Stimulated activated CD4-positive, alpha-beta T cell treated with anti-CD3 and anti-CD28 coated beads, Interleukin-1b, Interleukin-23, amount 100 ng/mL, for 24 hours (primary cell): ENCODE data around the gene WDR5.

Source experiments
- DNase-seq, 4 experiments: peaks; one replicate each; pipeline ENCODE4 v3.0.0-alpha.2; 2020; ENCODE audit warnings: low read depth in 4 of 4, low spot score in 1 of 4

Gene WDR5

DNA sequence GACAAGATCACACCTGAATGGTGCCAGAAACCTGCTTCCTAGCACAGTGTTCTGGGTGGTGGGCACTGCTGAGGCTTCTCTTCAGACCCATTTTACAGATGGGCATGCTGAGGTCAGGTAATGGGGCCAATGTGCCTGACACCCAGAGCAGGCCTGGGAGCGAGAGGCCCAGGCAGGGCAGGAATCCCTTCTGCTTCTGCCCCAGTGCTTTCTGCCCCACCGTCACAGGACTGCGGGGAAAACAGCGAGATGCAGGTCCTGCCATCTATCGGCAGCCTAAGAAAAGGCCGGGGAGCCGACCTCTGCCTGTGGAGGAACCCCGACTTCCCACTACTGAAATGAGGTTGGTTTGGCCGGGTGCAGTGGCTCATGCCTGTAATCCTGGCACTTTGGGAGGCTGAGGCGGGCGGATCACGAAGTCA lies 51.2 kb downstream of the WDR5 start:
- DNase-seq: no peak

DNA sequence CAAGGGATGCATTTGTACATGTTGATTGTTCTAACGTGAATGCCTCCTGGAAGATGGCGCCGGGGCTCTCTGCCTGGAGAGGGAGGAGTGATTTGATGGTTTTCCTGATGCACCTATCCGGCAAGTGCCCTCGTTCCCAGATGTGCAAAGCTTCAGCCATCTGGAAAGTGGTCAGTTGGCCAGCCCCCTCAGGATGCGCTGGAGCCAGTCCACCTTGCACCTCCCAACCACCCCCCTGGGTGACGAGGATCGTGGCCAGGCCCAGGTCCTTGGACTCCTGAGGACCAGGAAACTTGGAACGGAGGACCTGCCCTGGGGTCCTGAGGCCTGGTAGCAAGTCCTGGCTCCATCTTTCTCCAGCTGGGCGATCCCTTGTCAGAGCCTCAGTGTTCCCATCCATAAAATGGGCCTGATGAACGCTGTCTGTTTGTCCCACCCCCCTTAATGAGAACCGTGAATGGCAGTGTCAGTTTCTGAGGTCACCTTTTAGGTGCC lies 52.1 kb downstream of the WDR5 start:
- no peak for DNase-seq

DNA sequence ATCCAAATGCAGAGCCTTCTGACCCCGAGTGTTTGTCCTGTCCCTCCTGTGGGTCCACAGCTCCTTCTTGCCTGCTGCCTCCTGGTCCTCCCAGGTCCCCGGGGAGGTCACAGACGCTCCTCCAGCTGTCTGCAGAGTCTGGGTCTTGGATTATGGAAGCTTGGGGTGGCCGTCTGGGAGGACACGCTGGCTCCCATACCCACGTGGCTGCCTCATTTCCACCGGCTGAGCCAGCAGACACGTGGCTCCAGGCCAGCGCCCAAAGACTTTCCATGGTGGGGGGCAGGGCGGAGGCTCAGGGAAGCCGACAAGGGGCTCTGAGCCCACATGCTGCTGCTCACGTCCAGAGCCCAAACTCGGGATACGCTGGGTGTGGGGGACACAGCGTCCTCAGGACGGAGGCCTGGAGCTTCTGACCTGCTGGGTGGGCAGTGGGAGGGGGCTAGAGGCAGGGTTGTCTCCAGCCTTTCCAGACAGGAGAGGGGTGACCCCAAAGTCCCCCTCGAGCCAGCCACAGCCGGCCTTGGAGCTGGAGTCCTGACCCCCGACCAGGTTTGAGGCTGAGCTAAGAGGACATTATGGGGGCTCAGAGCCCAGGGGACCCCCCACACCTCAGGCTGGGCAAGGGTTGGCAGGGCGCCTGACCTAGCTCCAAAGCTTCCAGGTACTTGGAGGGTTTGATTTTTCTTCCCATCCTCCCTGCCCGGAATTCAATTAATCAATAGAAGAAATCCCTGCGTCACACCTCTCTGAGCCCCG lies 52.7 kb downstream of the WDR5 start:
- DNase-seq: no peak

DNA sequence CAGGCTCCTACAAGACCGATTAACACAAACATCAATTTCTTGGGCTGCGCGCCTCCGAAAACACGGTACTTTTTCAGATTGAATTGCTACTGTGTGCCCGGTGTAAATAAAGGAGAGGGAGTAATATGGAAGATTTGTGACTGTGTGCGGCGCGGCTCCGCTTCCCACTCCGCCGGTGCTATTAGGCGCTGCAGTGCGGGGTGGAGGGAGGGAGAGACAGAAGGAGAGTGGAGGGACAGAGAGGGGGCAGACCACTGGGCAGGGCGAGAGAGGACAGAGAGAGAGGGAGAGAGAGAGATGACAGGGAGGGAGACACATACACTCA lies 53.2 kb downstream of the WDR5 start:
- no peak for DNase-seq

DNA sequence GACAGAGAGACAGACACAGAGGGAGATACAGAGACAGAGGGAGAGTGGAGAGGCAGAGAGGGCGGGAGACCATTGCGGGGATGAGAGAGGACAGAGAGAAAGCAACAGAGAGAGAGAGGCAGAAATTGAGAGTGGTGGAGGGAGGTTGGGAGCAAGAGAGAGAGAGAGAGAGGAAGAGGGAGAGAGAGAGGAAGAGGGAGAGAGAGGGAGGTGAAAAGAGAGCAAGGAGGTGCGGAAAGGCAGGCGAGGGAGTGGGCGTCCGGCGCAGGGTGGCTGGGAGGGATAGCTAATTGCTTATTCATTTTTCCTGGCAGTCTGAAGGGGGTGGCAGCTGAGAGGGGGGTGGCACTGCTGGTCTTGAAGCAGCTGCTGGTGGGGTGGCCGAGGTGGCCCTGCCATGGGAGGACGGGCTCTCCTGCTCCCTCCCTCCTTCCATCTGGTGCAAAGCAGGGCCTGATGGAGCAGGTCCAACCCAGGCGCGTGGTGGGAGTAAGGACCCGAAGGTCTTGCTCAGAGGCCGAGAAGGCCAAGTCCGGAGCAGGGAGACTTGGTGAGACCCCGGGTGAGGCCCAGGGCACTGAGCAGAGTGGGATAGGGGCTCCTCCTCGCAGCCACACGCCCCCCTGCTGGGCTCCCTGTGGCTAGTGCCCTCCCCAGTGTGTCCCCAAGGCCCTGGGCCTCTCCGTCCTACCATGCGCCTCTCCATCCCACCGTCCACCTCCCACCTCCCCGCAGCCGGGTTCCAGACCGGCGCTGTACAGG lies 53.8 kb downstream of the WDR5 start:
- no peak for DNase-seq

DNA sequence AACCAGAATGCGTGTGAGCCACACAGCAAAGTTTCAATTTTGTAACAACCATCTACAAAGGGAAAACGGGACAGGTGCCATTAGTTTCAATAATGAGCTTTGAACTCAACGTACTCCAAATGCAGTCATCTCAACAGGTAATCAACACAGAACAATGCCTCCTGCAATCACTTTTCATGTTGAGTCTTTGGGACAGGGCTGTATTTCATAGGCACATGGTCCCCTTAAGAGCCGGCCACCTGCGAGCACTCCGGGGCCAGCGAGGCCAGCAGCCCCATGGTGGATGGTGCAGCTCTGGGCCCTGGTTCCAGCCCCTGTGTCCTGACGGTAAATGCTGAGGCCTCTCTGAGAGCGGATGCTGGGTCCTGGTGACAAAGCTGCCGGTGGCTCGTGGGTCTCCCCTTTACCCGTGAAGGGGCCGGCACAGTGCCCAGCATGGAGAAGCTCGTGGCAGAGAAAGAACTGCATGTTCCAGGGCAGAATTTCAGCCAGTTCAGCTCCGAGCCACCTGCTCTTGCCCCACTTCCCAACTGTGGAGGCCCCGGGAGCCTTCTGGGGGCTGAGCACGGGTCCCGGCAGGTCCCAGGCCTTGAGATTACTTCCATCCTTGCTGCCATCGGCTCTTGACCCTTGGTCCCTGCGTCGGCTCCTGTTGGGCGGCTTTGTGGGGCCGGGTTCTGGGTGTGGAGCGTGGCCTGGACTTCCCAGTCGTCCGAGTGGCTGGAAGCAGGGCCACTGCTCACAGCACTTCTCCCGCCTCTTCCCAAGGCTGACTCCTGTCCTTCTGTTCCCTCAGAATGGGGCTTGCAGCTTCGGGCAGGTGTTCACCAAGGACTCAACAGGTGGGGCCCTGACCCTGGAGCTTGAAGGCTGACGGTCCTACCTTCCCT lies 54.6 kb downstream of the WDR5 start:
- no peak for DNase-seq

DNA sequence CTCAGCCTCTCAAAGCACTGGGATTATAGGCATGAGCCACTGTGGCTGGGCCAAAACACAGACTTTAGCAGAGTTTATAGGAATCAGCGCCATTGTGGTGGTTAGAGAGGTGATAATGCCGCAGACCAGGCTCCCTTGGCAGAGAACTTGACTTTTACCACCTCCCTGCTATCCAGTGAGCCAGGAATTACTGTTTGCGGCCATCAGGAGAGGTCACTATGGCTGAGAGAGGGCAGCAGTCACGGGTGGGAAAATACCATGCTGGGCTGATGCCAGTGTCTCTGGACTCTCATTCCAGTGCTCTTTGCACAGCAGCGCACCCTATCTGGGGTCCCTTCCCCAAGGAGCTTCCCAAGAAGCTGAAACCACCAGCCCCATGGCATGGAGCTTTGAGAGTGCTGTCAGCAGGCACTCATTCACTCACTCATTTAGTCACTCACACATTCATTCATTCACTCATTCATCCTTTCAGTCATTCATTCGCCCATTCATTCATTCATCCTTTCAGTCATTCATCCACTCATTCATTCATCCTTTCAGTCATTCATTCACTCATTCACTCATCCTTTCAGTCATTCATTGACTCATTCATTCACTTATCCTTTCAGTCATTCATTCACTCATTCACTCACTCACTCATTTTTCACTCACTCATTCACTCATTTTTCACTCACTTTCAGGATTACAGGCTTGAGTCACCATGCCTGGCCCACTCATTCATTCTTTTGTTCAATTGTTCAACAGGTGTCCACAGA lies 55.8 kb downstream of the WDR5 start:
- no peak for DNase-seq

DNA sequence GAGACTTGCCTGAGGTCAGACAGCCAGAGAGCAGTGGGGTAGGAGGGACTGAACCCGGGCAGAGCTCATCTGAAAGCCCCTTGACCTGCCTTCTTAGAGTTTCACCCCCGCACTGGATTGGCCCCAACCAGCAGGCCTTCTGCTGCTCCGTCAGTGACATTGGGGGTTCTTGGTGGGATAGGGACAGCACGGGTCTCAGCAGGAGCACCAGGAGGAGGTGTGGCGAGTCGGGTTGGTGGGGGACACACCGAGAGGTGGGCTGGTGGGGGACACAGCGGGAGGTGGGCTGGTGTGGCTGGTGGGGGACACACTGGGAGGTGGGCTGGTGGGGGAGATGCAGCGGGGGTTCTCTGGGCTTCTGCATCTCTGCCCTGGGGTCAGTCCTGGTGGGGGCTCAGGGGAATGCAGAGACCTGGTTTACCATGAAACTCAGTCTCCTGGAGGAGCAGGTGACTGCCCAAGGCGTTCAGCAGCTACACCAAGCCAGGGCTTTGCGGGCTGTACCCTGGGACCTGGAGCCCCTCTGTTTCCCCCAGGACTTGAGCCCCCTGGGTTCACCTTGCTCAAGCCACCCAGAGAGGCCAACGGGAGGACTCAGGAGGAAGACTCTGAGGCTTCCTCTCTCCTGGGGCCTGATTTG lies 56.5 kb downstream of the WDR5 start:
- no peak for DNase-seq

DNA sequence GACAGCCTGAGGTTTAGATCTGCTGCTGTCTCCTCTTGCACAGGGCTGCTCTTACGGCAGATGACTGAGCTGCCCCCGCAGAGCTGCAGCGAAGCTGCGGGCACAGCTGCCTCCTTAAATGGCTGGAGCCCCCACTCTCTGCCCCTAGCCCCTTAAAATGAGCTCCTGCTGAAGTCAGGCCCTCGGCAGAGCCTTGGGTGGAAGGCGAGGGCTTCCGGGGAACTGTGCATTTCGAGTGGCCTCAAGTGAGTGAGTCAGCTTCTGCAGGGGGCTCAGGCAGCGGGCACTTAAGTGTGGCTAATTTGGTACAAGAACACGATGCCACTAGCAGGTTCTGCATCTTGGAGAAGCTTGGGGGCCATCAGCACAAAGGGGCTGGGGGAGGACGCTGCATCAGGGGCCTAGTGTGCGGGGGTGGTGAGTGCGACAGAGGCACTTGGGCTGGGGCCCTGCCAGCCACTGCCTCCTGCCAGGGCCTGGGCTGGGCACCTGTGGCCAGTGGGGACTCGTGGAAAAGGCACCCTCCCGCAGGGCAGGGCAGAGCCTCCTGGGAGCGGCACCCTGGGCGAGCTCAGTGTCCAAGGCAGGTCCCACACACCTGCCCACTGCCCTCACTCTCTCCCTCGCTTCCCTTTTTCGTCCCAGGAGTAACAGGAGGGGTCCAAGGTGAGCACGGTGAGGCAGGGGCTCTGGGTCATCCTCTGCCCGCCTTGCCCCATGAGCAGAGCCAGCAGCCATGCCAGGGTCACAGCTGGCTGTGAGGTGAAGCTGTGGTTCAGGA lies 57.3 kb downstream of the WDR5 start:
- no peak for DNase-seq

DNA sequence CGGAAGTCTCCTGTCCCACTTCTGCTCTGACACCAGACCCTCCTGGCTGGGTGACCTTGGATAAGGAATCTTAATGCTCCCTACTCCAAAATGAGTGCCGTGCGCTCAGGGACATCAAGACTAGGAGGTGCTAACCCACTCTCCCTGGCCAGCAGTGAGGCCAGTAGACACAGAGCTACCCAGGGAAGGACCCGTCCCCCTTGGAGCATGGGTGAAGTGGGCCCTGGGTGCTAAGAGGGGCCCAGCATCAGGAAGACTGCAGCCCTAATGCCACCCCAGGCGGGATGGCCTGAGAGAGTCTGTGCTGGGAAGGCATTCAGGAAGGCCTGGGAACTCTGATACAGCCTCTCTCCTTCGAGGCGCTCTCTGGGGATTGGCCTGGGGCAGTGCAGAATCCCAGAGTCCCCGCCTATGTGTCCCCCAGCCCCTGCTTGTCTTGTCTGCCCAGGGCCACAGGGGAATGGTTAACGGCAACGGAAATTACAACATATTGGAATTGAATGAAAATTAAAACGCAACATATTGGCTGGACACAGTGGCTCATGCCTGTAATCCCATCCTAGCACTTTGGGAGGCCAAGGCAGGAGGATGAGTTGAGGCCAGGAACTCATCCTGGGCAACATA lies 58.1 kb downstream of the WDR5 start:
- DNase-seq: no peak

DNA sequence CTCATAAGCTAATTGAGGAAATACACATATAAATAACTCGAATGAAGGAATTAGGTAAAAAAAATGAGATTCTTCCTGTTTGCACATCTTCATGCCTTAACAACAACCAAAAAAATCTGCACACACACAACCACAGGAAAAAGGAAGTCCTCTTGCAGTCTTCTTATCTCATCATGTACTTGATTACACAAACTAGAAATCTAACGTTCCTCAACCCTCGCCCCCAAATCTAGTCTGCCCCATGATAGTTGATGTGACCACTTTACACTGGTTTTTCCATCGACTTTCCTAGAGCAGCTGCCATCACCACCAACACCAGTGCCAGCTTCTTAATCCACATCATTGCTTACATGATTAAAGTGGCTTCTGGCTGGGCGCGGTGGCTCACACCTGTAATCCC lies 59.7 kb downstream of the WDR5 start:
- no peak for DNase-seq

DNA sequence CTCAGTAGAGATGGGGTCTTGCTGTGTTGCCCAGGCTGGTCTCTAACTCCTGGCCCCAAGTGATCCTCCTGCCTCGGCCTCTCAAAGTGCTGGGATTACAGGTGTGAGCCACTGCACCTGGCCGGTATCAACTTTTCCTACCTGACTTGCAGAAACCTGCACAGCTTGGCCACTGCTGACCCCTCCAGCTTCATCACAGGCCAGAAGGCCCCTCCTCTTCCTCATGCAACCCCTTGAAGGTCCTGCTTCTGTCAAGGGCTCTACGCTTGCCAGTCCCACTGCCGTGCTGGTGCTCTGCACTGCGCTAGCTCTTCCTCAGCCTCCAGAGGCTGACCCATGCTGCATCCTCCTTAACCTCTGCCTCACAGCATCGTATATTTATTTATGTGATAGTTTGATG lies 61.0 kb downstream of the WDR5 start:
- no peak for DNase-seq

DNA sequence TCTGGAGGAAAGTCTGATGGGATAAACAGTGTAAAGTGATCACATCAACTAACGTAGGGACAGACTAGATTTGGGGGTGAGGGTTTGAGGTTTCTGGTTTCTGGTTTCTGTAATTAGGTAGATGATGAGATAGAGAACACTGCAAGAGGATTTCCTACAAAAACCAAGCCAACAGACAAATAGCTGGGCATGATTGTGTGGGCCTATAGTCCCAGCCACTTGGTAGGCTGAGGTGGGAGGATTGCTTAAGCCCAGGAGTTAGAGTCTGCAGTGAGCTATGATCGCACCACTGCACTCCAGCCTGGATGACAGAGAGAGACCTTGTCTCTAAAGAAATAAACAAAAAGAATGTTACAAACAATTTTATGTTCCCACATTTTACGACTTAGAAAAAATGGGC lies 62.9 kb downstream of the WDR5 start:
- DNase-seq: no peak

DNA sequence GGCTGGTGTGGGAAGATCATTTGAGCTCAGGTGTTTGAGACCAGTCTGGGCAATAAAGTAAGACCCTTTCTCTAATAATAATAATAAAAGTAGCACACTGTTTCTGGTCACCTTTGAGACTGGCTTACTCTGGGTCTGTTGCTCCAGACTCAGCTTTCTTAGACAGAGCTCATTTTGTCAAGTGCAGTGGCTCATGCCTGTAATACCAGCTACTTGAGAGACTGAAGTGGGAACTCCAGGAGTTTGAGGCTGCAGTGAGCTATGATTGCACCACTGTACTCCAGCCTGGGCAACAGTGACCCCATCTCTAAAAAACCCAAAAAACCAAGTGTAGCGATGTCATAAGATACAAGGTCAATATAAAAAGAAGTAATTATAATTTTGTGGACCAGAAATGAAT lies 64.8 kb downstream of the WDR5 start:
- DNase-seq: no peak

DNA sequence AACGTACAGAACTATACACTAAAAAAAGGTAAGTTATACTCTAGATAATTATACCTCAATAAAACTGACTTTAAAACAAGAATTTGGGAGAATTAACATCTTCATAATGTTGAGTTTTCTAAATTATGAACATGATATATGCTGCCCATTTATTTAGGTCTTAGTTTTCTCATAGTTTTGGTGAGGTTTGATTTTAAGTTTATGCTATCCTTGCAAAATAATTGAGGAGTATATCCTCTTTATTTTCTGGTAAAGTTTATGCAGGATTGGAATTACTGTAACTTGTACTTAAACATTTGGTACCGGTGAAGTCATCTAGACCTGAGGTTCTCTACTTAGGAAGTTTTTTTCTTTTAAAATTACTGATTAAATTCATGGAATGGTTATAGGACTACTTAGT lies 67.3 kb downstream of the WDR5 start:
- no peak for DNase-seq

DNA sequence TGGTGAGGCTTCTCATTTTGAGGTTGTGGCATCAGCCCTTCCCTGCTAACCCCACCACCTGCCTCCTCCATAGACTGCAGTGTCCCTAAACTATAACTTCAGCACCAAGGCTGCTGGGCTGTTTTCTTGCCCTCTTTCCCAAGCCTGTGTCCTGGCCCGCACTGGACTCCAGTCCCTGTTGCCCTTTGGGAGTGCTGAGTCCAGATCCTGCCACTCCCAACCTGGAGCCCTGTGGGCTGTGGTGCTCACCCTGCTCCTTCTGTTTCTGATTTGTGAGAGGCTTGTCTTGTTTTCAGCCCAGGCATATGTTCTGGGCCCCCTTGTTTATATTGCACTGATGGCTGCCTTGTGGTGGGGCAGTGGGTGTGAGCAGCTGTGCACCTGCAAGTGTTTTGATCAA lies 68.2 kb downstream of the WDR5 start:
- no peak for DNase-seq

DNA sequence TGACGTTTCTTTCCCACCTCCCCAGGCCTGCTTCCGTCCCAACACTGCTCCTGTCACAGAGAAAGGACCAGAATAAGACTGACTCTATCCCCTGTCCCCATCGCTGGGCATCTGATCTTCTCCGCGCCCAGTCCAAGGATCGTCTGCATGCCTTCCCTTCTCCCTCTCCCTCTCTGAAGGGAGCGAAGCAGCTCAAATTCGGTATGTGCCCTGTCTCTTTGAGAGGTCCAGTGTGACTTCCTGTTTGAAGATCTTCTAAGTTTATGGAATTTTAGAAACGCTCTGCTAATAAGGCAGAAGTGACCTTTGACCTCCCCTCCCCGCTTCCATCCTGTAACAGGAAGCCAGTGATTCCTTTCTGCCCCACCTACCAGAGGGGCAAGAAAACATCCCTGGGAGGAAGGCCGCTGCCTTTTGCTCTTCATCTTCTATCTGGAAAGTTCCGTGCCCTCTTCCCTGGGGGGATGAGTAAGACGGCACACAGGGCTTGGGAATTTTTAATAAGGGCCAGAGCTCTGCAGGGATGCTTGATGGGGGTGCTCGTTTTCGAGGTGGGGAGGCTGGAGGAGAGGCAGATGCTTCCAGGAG lies 69.2 kb downstream of the WDR5 start:
- DNase-seq: no peak

DNA sequence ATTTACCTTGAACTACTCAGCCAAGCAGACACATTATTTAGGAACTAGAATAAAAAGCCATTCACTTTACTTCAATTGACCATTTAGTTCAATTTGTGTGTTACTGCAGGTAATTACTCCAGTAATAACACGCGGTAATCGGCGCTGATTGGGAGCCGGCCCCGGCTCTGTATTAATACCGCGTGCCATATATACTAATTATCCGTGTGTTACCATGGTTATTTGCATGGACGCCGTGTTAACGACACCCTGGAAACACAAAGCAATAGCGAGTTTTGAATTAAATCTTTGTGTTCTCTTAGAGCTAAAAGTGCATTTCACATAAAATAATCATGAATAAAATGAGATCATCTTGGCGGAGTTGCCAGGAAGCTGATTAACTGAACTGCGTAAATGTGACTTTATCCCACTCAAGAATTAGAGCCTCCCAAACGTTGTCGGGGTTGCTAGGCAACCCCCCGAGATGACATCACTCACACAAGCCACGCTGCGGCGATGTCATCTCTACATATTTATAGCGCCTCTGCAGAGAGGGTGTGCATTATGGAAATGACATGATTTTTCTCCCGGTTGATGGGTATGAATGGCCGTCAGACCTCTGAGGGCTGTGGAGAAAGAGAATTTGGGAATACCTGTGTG lies 69.9 kb downstream of the WDR5 start:
- DNase-seq: no peak
